ENCODE data around the gene IFNA2.
"Not testable (repeated sequence)": the region's sequence is repeated elsewhere in the genome, so short reads cannot be mapped to it uniquely, and the experiment has no call there.

Gene IFNA2

GRCh38 chr9:21381448-21382339 is 3.5 kb downstream of the IFNA2 start:
- DNase-seq = peak; percentile 68 to 77

- not testable (repeated sequence) for DNase-seq
These were observed 13.7 kb downstream of the IFNA2 start for GRCh38 chr9:21371467-21371866.

DNA sequence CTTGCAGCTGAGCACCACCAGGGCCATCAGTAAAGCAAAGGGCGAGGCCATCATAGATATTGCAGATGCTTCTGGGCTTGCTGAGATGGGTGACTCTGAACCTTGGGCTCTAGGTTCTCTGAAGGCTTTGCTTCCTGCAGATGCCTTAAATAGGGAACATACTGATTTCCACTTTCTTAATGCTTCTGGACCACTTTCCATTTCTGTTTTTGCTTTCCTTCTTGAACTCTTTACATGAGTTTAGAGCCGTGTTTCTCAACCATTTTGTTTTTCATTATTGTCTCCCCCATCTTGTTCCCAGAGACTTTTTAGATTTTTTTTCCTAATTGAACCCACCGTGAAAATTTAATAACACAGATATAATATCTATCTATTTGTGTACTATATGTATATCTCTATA is 17.2 kb downstream of the IFNA2 start, which contains the start of gene IFNA13:
IFNA13 (minus strand) TSS at position 101 of the 400 bp plus-strand sequence; CDS start at position 54, 47 bp downstream.
- no peak for DNase-seq

DNA sequence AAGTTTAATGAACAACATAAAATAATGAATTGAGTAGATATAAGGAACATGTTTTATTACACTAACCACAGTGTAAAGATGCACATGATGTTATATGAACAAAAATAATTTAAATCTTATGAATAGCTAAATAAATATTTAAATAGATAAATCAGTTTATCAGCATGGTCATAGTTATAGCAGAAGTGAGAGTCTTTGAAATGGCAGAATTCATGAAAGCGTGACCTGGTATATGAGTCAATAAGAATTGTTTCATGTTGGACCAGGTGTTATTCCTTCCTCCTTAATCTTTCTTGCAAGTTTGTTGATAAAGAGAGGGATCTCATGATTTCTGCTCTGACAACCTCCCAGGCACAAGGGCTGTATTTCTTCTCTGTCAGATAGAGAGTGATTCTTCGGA is 18.0 kb downstream of the IFNA2 start:
- DNase-seq = not testable (repeated sequence)

DNA sequence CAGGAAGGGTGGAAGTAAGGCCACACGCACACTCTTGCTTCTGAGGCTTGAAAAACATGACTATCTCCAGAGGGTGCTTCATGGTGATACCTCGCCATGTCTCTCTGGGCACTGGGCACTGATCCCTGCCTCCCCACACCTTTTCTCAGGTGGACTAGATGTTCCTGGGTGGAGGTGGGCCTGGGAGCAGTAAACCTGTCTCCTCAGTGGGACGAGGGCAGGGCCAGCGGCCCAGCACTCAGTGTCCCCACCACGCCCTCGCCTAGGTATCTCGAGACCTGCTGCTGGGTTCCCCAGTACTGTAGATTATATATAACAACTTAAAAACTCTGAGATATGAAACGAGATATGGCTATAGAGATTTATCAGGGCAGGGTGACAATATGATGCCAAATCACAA is 22.9 kb downstream of the IFNA2 start:
- no peak for DNase-seq

DNA sequence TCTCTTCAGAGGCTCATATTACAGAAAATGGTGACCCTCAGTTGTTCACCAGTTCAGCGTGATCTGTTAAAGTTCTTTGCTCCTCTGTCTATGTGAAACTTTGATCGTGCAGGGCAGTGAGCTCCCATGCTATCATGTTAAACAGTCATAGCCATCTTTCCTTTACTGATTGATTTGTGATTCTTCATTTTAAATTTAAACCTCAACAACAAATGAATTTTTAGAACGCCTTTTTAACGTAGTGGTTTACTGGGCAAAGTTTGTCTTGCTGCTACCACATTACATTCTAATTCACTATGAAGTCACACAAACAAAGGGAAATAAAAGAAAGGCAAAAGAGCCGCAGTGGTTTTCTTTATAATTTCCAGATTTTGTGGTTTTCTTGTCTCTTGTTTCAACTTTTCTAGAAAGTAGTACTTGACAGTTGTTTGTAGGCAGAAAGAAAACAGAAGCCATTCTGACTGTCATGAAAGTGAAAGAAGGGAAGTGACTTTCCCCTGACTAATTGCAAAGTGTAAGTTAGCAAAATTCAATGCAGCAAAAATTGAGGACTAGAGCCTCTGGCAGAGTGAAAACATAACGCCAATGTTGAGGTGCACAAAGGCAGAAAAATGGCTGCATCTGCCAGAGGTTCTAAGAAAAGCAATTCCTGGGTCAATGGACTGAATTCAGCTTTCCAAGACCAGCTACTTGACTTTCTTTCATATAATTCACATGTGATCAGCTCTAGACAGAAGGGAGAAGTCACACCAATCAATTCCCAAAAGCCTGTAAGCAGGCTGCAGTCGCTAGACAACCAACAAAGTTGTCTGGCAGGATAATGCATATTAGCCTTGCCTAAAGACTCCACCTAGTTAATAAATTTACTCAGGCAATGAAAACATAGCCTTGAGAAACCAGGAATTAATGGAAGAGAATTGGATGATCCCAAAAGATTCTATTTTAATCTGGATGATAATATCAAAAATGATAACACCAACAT is 27.4 kb downstream of the IFNA2 start:
- peak; percentile 39 to 50 for DNase-seq

DNA sequence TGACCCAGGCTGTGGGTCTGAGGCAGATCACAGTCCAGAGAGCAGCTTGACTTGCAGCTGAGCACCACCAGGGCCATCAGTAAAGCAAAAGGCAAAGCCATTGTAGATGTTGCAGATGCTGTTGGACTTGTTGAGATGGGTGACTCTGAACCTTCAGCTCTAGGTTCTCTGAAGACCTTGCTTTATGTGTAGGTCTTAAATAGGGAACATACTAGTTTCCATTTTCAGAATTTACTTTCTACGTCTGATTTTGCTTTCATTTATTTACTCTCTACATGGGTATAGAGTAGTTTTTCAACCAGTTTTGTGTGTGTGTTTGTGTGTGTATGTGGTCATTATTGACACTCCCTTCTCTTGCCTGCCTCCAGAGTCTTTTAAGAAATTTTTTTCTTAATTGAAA is 34.4 kb downstream of the IFNA2 start, which contains the start of gene IFNA6:
IFNA6 (minus strand) TSS at position 101 of the 400 bp plus-strand sequence; CDS start at position 101, 0 bp downstream.
- DNase-seq = no peak

GRCh38 chr9:21348430-21348970 is 36.7 kb downstream of the IFNA2 start:
- DNase-seq = no peak

- no peak for DNase-seq
These were observed 44.5 kb downstream of the IFNA2 start for GRCh38 chr9:21340735-21341134.

- peak; percentile 11 to 16 for DNase-seq
These were observed 48.7 kb downstream of the IFNA2 start for GRCh38 chr9:21336457-21336856.

GRCh38 chr9:21334701-21335632 is 50.2 kb downstream of the IFNA2 start, which contains the start of gene KLHL9:
TSS of gene KLHL9 (minus strand) at chr9:21335404. CDS start at chr9:21334859, 545 bp downstream.
- DNase-seq = peak; percentile 76 to 88

Data from AML-193 (cell line).